H1 (cell line): ENCODE data around the gene WDFY4. TPM values are rescaled to one million over a fixed set of nuclear protein-coding genes. Genes with fewer than 3 reads are reported as not detected.

Experiments used
- CTCF ChIA-PET: fragments of 300-600 bp; sonication (Branson Sonifier 250); formaldehyde crosslinking; loops from one replicate; lab custom pipeline; 2021; ENCODE audit not compliant: partially characterized antibody; lab: Charles Lee
- POLR2A ChIA-PET: fragments of 300-600 bp; sonication (Branson Sonifier 250); formaldehyde crosslinking; loops from one replicate; lab custom pipeline; 2021; ENCODE audit warnings: inconsistent platforms; ENCODE audit not compliant: partially characterized antibody; lab: Charles Lee
- DNase-seq, 2 experiments: peaks; one replicate each; pipeline versions ENCODE4 v3.0.0 to v3.0.0-alpha.2; 2010 to 2022; ENCODE audit warnings: low spot score in 2 of 2, low read depth in 1 of 2, mixed read lengths in 1 of 2
- FAIRE-seq: peaks from 2 replicates; lab custom pipeline; 2011; peaks lifted over from hg19 to GRCh38; lab: Jason Lieb, UNC
- H2AFZ ChIP-seq: 2 replicates; pipeline ENCODE4 v1.8.1; 2012; ENCODE audit warnings: low read length, inconsistent platforms
- H2AK5ac ChIP-seq: 2 replicates; pipeline ENCODE4 v1.6.1; 2013; ENCODE audit warnings: low read depth, low read length
- H2BK120ac ChIP-seq: replicated peaks from 2 replicates; pipeline ENCODE3; 2013; ENCODE audit warnings: low read depth, low read length, inconsistent platforms
- H2BK12ac ChIP-seq: 2 replicates; pipeline ENCODE4 v1.6.1; 2013; ENCODE audit warnings: low read depth, low read length
- H2BK15ac ChIP-seq: 2 replicates; pipeline ENCODE4 v1.6.1; 2013; ENCODE audit warnings: low read length
- H2BK20ac ChIP-seq: 2 replicates; pipeline ENCODE4 v1.6.1; 2013; ENCODE audit warnings: low read length
- H2BK5ac ChIP-seq: 2 replicates; pipeline ENCODE4 v1.6.1; 2013; ENCODE audit warnings: low read depth, low read length
- H3K14ac ChIP-seq: 2 replicates; pipeline ENCODE4 v1.6.1; 2013; ENCODE audit warnings: inconsistent platforms; ENCODE audit not compliant: insufficient read length
- H3K18ac ChIP-seq: 2 replicates; pipeline ENCODE4 v1.6.1; 2013; ENCODE audit warnings: low read length; ENCODE audit errors: extremely low read depth
- H3K23ac ChIP-seq: 2 replicates; pipeline ENCODE4 v1.6.1; 2013; ENCODE audit warnings: inconsistent platforms; ENCODE audit not compliant: insufficient read length
- H3K23me2 ChIP-seq: 2 replicates; pipeline ENCODE4 v1.6.1; 2013; ENCODE audit warnings: low read depth, low read length
- H3K27ac ChIP-seq: 2 replicates; pipeline ENCODE4 v1.6.1; 2011; ENCODE audit warnings: low read depth, low read length, inconsistent platforms
- H3K27me3 ChIP-seq, 4 experiments: replicated peaks in 1 of 4; 1 replicate in 1 of 4; 2 replicates in 3 of 4; pipeline versions ENCODE4 v1.6.1 to v1.8.1; 2011 to 2013; ENCODE audit warnings: low read length in 3 of 4, mild to moderate bottlenecking in 3 of 4, inconsistent platforms in 2 of 4, mixed read lengths in 2 of 4, moderate library complexity in 1 of 4; ENCODE audit not compliant: control insufficient read depth in 3 of 4, insufficient read depth in 3 of 4; ENCODE audit errors: extremely low read depth in 1 of 4
- H3K36me3 ChIP-seq, 4 experiments: 2 replicates each; pipeline versions ENCODE4 v1.6.1 to v1.8.1; 2011 to 2013; ENCODE audit warnings: mild to moderate bottlenecking in 4 of 4, low read length in 3 of 4, moderate library complexity in 2 of 4, control low read depth in 1 of 4, inconsistent platforms in 1 of 4; ENCODE audit not compliant: insufficient read depth in 4 of 4, control insufficient read depth in 2 of 4
- H3K4ac ChIP-seq: replicated peaks from 2 replicates; pipeline ENCODE3; 2013; ENCODE audit warnings: low read length, low read depth, mixed read lengths, inconsistent platforms; ENCODE audit not compliant: insufficient read length
- H3K4me1 ChIP-seq, 4 experiments: replicated peaks in 1 of 4; 1 replicate in 1 of 4; 2 replicates in 3 of 4; pipeline versions ENCODE4 v1.6.1 to v1.8.1; 2011 to 2013; ENCODE audit warnings: low read length in 3 of 4, inconsistent platforms in 2 of 4, mixed read lengths in 1 of 4; ENCODE audit not compliant: insufficient read depth in 4 of 4, control insufficient read depth in 3 of 4
- H3K4me2 ChIP-seq, 2 experiments: 2 replicates each; pipeline versions ENCODE4 v1.6.1 to v1.8.1; 2011 to 2013; ENCODE audit warnings: low read depth in 2 of 2, low read length in 2 of 2, control low read depth in 1 of 2, inconsistent platforms in 1 of 2, mild to moderate bottlenecking in 1 of 2; ENCODE audit not compliant: insufficient read depth in 1 of 2
- H3K4me3 ChIP-seq, 4 experiments: fragments of 200-600, 300-600 bp in 1 of 4; sonication (generic), shearing (Covaris generic), sonication (Bioruptor Twin) in 1 of 4; 2 replicates each; pipeline versions ENCODE4 v1.5.1 to v1.8.1; 2011 to 2016; ENCODE audit warnings: low read length in 4 of 4, low read depth in 3 of 4, control low read depth in 2 of 4, inconsistent platforms in 2 of 4, mild to moderate bottlenecking in 2 of 4, mixed read lengths in 1 of 4, moderate library complexity in 1 of 4; ENCODE audit not compliant: insufficient read depth in 2 of 4; ENCODE audit errors: extremely low read depth in 1 of 4
- H3K56ac ChIP-seq: replicated peaks from 2 replicates; pipeline ENCODE3; 2013; ENCODE audit warnings: low read depth, mild to moderate bottlenecking, mixed read lengths, low read length, inconsistent platforms; ENCODE audit not compliant: insufficient read length
- H3K79me1 ChIP-seq: 2 replicates; pipeline ENCODE4 v1.6.1; 2013; ENCODE audit warnings: low read depth, low read length, control low read depth
- H3K79me2 ChIP-seq, 2 experiments: 2 replicates each; pipeline versions ENCODE4 v1.6.1 to v1.8.1; 2012 to 2013; ENCODE audit warnings: low read length in 2 of 2, mild to moderate bottlenecking in 2 of 2, inconsistent platforms in 1 of 2; ENCODE audit not compliant: insufficient read depth in 2 of 2, control insufficient read depth in 1 of 2
- H3K9ac ChIP-seq, 4 experiments: replicated peaks in 1 of 4; 1 replicate in 1 of 4; 2 replicates in 3 of 4; pipeline versions ENCODE4 v1.6.1 to v1.8.1; 2011 to 2013; ENCODE audit warnings: low read depth in 3 of 4, low read length in 3 of 4, control low read depth in 2 of 4, mild to moderate bottlenecking in 2 of 4, moderate library complexity in 2 of 4, inconsistent platforms in 1 of 4; ENCODE audit errors: extremely low read depth in 1 of 4
- H3K9me3 ChIP-seq, 2 experiments: 2 replicates each; pipeline versions ENCODE4 v1.6.1 to v1.8.1; 2012 to 2013; ENCODE audit warnings: mild to moderate bottlenecking in 2 of 2, moderate library complexity in 2 of 2, control low read depth in 1 of 2, inconsistent platforms in 1 of 2, low read depth in 1 of 2, low read length in 1 of 2, mixed read lengths in 1 of 2; ENCODE audit not compliant: insufficient read depth in 2 of 2
- H4K20me1 ChIP-seq, 2 experiments: replicated peaks in 1 of 2; 2 replicates each; pipeline versions ENCODE3 to v1.8.1; 2011 to 2013; ENCODE audit warnings: inconsistent platforms in 2 of 2, low read length in 2 of 2, mild to moderate bottlenecking in 1 of 2; ENCODE audit not compliant: insufficient read depth in 2 of 2, control insufficient read depth in 1 of 2
- H4K5ac ChIP-seq: 2 replicates; pipeline ENCODE4 v1.6.1; 2013; ENCODE audit warnings: low read length, low read depth, mixed read lengths, inconsistent platforms; ENCODE audit not compliant: insufficient read length
- H4K8ac ChIP-seq: 2 replicates; pipeline ENCODE4 v1.8.0; 2013; ENCODE audit warnings: mild to moderate bottlenecking, moderate library complexity, low read length, inconsistent platforms; ENCODE audit not compliant: insufficient read depth; ENCODE audit errors: extremely low read depth
- H4K91ac ChIP-seq: replicated peaks from 2 replicates; pipeline ENCODE3; 2013; ENCODE audit warnings: low read length, mixed read lengths, inconsistent platforms; ENCODE audit not compliant: insufficient read length
- TEAD4 ChIP-seq: IDR thresholded peaks from 2 replicates; pipeline ENCODE4 v1.6.1; 2012; ENCODE audit warnings: low read depth, low read length, inconsistent platforms, mixed read lengths
- WGBS, 2 experiments: shearing (Covaris generic) in 1 of 2; methylation state at CpG; one replicate each; pipeline versions ENCODE4 v1.1.6 to v1.1.7; 2013 to 2015; ENCODE audit warnings: low lambda C conversion rate in 2 of 2, mixed read lengths in 2 of 2, inconsistent platforms in 1 of 2, low coverage in 1 of 2, missing lambda C conversion rate in 1 of 2; ENCODE audit not compliant: insufficient replicate concordance in 2 of 2, insufficient coverage in 1 of 2, insufficient read length in 1 of 2; ENCODE audit errors: extremely low coverage in 1 of 2, missing lambda C conversion rate in 1 of 2; 5-methylcytosine and 5-hydroxymethylcytosine counted together
- polyA plus RNA-seq, 7 experiments: library from polyadenylated mRNA; depleted of rRNA in 3 of 7; stranded (reverse) in 5 of 7; unstranded in 2 of 7; fragments of >200 nt in 5 of 7; fragments of 200-250 nt in 2 of 7; gene quantifications; 1 replicate in 5 of 7; 2 replicates in 1 of 7; 4 replicates in 1 of 7; pipeline versions ENCODE4 v1.2.1 to v1.2.3, GENCODE V29; 2011 to 2013; ENCODE audit warnings: missing spikeins in 2 of 7, mixed read lengths in 2 of 7
- total RNA-seq: library from RNA; stranded (reverse); fragmentation: NEBNext Ultra II Directional; extraction: Animal tissue kit (Norgen Biotek cat#: 25700); gene quantifications from 2 replicates; pipeline ENCODE4 v1.2.1, GENCODE V29; 2021
- TF ChIP-seq, protein P1 (sequence below): IDR thresholded peaks from 2 replicates; pipeline ENCODE4 v1.6.1; 2012; ENCODE audit warnings: low read length, inconsistent platforms

WDFY4 gene
- total and polyA plus RNA-seq, 2 of the 8 experiments (the other 6 are each of a cell fraction or from before 2014, with no cell fraction given): not detected

DNA sequence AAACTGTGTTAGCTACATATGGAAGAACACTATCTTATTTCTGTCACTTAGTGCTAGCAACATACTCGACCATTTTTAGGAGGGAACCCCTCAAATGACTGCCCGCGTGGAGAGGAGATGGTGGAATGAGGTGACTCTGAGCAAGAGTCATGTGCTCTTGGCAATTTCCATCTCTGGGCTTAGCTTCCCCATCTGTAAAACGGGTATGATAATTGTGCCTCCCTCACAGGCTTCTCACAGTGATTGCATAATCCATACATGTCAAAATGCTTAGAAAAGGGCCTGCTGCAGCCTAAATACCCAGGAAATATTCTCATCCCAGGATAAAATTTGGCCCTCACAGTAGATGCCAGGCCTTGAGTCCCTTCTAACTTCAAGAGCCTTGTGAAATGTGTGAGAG is 86.6 kb downstream of the WDFY4 start:
- Histone ChIP-seq H4K91ac (no peak overlapping the region), H3K36me3 (no peaks in the 10 kb centered on the region), H3K79me2 (no peaks in the 10 kb centered on the region), H3K18ac (no peak overlapping the region), H4K5ac (no peak overlapping the region), H3K79me1 (no peaks in the 10 kb centered on the region), H3K4me3 (no peak overlapping the region), H3K23ac (no peak overlapping the region), H2BK12ac (no peak overlapping the region), H3K4ac (no peak overlapping the region), H2BK5ac (no peak overlapping the region), H2BK20ac (no peak overlapping the region), H3K4me1 (peaks cover 0 to 2% (median 0%) of the 10 kb centered on the region in 4 experiments; a peak in 3 of 7 replicates), H4K8ac (no peak overlapping the region), H3K23me2 (no peaks in the 10 kb centered on the region), H3K9ac (no peak overlapping the region), H2AK5ac (no peak overlapping the region), H3K27ac (no peak overlapping the region), H3K4me2 (no peak overlapping the region), H3K27me3 (no peaks in the 10 kb centered on the region), H2AFZ (no peak overlapping the region), H2BK120ac (no peak overlapping the region), H3K56ac (no peak overlapping the region), H3K14ac (no peak overlapping the region), H3K9me3 (no peaks in the 10 kb centered on the region), H4K20me1 (peaks cover 0 to 2% of the 10 kb centered on the region in 2 experiments), H2BK15ac (no peak overlapping the region)
- no peak for TF ChIP-seq TEAD4
- TF ChIP-seq, protein P1, sequence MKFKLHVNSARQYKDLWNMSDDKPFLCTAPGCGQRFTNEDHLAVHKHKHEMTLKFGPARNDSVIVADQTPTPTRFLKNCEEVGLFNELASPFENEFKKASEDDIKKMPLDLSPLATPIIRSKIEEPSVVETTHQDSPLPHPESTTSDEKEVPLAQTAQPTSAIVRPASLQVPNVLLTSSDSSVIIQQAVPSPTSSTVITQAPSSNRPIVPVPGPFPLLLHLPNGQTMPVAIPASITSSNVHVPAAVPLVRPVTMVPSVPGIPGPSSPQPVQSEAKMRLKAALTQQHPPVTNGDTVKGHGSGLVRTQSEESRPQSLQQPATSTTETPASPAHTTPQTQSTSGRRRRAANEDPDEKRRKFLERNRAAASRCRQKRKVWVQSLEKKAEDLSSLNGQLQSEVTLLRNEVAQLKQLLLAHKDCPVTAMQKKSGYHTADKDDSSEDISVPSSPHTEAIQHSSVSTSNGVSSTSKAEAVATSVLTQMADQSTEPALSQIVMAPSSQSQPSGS: no peak
- FAIRE-seq: no peak
- POLR2A ChIA-PET: no interaction called here
- DNase-seq: no peak
- WGBS, 2 experiments: 94% methylated on average over 4 of the region's 4 CpGs; no CpG with 5 or more reads in 1 of the 2 experiments
- CTCF ChIA-PET: interaction anchor here (0.8 to 1.2 kb wide), 2 partner anchors 16 to 623 kb away, joined by 3 read pairs; no protein-coding TSS in a partner anchor
